Peyer's patch (tissue), 4 donors: ENCODE data around the gene CTF1. TPM values are rescaled to one million over a fixed set of nuclear protein-coding genes. Genes with fewer than 3 reads are reported as not detected.
A peak's percentile ranks its signal among the peaks of the same experiment; 100 is the strongest.

Experiments
- DNase-seq, 3 donors: peaks; one replicate each; pipeline ENCODE4 v3.0.0-alpha.2; 2017 to 2019
- H3K27ac ChIP-seq, 4 donors: fragments of 200-600 bp; sonication (generic); one replicate each; pipeline ENCODE4 v1.5.1; 2016 to 2019
- H3K27me3 ChIP-seq, 2 donors: fragments of 200-600 bp; sonication (generic); one replicate each; pipeline ENCODE4 v1.5.1; 2019
- H3K36me3 ChIP-seq, 3 donors: fragments of 200-600 bp; sonication (generic); one replicate each; pipeline ENCODE4 v1.5.1; 2016 to 2019
- H3K4me1 ChIP-seq, 4 donors: fragments of 200-600 bp; sonication (generic); one replicate each; pipeline ENCODE4 v1.5.1; 2016 to 2019
- H3K4me3 ChIP-seq, 4 donors: fragments of 200-600 bp; sonication (generic); 1 replicate in 3 of 4; 2 replicates in 1 of 4; pipeline ENCODE4 v1.5.1; 2016 to 2019; ENCODE audit warnings: mild to moderate bottlenecking in 1 of 4
- H3K9me3 ChIP-seq, 4 donors: fragments of 200-600 bp; sonication (generic); one replicate each; pipeline ENCODE4 v1.5.1; 2016 to 2019; ENCODE audit warnings: mild to moderate bottlenecking in 1 of 4
- POLR2A ChIP-seq, 2 donors: fragments of 450-650 bp; IDR thresholded peaks; one replicate each; pipeline ENCODE4 v1.5.1; 2017; ENCODE audit warnings: antibody characterized with exemption in 2 of 2, mild to moderate bottlenecking in 2 of 2, moderate library complexity in 2 of 2
- total RNA-seq, 4 donors: library from RNA; depleted of rRNA; stranded (reverse); fragments of >200 nt; gene quantifications; one replicate each; pipeline ENCODE4 v1.1.0, GENCODE V29; 2016
- TF ChIP-seq, protein P1 (sequence below), 6 experiments: fragments of 450-650 bp in 4 of 6; fragments of 200-600 bp in 2 of 6; sonication (generic) in 1 of 6; IDR thresholded peaks; one replicate each; pipeline ENCODE4 v1.5.1; 2017 to 2019; ENCODE audit warnings: antibody characterized with exemption in 6 of 6, mild to moderate bottlenecking in 3 of 6, moderate library complexity in 1 of 6

The CTF1 gene
- total RNA-seq, 4 donors from 2014 or later = 1.2 TPM; not detected in 3

GRCh38 chr16:30925995-30926811, 29.8 kb downstream of the CTF1 start:
- H3K27me3 ChIP-seq = no peaks in the 10 kb centered on the region
- H3K9me3 ChIP-seq = no peaks in the 10 kb centered on the region
- H3K27ac ChIP-seq = no peak overlapping the region
- peaks cover 0 to 16% (median 0%) of the 10 kb centered on the region in 3 donors for H3K36me3 ChIP-seq
- H3K4me3 ChIP-seq = no peak overlapping the region
- DNase-seq = no peak
- H3K4me1 ChIP-seq = peaks cover 0 to 31% (median 5%) of the 10 kb centered on the region in 4 donors
- TF ChIP-seq POLR2A (IDR thresholded peaks at IDR 0.05) = no peak
- TF ChIP-seq, protein P1, sequence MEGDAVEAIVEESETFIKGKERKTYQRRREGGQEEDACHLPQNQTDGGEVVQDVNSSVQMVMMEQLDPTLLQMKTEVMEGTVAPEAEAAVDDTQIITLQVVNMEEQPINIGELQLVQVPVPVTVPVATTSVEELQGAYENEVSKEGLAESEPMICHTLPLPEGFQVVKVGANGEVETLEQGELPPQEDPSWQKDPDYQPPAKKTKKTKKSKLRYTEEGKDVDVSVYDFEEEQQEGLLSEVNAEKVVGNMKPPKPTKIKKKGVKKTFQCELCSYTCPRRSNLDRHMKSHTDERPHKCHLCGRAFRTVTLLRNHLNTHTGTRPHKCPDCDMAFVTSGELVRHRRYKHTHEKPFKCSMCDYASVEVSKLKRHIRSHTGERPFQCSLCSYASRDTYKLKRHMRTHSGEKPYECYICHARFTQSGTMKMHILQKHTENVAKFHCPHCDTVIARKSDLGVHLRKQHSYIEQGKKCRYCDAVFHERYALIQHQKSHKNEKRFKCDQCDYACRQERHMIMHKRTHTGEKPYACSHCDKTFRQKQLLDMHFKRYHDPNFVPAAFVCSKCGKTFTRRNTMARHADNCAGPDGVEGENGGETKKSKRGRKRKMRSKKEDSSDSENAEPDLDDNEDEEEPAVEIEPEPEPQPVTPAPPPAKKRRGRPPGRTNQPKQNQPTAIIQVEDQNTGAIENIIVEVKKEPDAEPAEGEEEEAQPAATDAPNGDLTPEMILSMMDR (IDR thresholded peaks at IDR 0.05) = no peak

GRCh38 chr16:30926937-30927788, 30.7 kb downstream of the CTF1 start:
- no peaks in the 10 kb centered on the region for H3K27me3 ChIP-seq
- no peak for TF ChIP-seq POLR2A (IDR thresholded peaks at IDR 0.05)
- TF ChIP-seq, protein P1 (IDR thresholded peaks at IDR 0.05) = no peak
- no peak overlapping the region for H3K27ac ChIP-seq
- DNase-seq = no peak
- H3K36me3 ChIP-seq = peaks cover 0 to 24% (median 0%) of the 10 kb centered on the region in 3 donors
- no peak overlapping the region for H3K4me3 ChIP-seq
- H3K9me3 ChIP-seq = no peaks in the 10 kb centered on the region
- H3K4me1 ChIP-seq = peaks cover 0 to 26% (median 5%) of the 10 kb centered on the region in 4 donors

DNA sequence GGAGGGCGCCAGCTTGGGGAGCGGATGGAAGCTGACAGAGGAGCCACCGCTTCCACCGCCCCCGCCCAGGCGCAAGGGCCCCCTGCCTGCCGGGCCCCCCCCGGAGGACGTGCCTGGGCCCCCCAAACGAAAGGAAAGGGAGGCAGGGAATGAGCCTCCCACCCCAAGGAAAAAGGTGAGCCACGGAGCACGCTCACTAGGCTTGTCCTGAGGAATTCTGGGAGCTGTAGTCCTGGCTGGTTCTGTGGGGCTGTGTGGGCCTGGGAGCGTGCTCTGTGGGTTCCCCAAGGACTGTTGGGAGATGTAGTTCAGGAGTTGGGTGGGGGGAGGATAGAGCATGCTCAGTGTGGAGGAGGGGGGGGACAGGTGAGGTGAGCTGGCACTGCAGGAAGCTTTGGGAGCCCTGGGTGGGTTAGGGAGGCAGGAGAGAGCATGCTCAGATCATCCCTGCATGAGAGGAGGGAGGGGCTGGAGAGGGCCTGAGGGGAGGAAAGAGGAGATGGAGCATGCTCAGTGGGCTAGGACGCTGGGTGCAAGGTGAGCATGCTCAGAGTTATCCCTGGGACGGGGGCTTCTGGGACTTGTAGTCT, 31.5 kb downstream of the CTF1 start:
- H3K4me3 ChIP-seq = no peak overlapping the region
- DNase-seq = peak in 1 of 3 donors; percentile 68
- peaks cover 0 to 26% (median 5%) of the 10 kb centered on the region in 4 donors for H3K4me1 ChIP-seq
- no peaks in the 10 kb centered on the region for H3K27me3 ChIP-seq
- TF ChIP-seq POLR2A (IDR thresholded peaks at IDR 0.05) = no peak
- TF ChIP-seq, protein P1 (IDR thresholded peaks at IDR 0.05) = no peak
- H3K27ac ChIP-seq = no peak overlapping the region
- peaks cover 0 to 27% (median 0%) of the 10 kb centered on the region in 3 donors for H3K36me3 ChIP-seq
- H3K9me3 ChIP-seq = no peaks in the 10 kb centered on the region

DNA sequence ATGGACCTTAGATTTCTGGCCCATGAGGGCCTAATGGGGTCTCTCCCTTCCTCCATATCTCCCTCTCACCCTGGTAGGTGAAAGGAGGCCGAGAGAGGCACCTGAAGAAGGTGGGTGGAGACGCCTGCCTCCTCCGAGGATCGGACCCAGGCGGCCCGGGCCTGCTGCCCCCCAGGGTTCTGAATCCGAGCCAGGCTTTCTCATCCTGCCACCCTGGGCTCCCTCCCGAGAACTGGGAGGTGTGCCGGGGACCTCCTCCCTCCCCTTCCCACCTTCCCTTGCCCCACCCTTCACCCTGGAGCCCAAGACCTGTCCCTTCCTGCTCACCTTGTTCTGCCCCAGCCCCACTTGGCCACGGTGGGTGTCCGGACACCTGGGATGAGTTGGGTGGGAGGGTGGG, 32.0 kb downstream of the CTF1 start:
- TF ChIP-seq, protein P1 (IDR thresholded peaks at IDR 0.05) = no peak
- TF ChIP-seq POLR2A (IDR thresholded peaks at IDR 0.05) = no peak
- Histone ChIP-seq H3K27me3 (no peaks in the 10 kb centered on the region), H3K4me1 (peaks cover 0 to 26% (median 5%) of the 10 kb centered on the region in 4 donors), H3K4me3 (no peak overlapping the region), H3K36me3 (peaks cover 0 to 32% (median 0%) of the 10 kb centered on the region in 3 donors), H3K9me3 (no peaks in the 10 kb centered on the region), H3K27ac (no peak overlapping the region)
- no peak for DNase-seq

GRCh38 chr16:30929167-30929566, 32.8 kb downstream of the CTF1 start:
- TF ChIP-seq, protein P1 (IDR thresholded peaks at IDR 0.05) = no peak
- TF ChIP-seq POLR2A (IDR thresholded peaks at IDR 0.05) = no peak
- Histone ChIP-seq H3K4me3 (no peak overlapping the region), H3K4me1 (peaks cover 0 to 21% (median 3%) of the 10 kb centered on the region in 4 donors), H3K9me3 (no peaks in the 10 kb centered on the region), H3K36me3 (peaks cover 0 to 32% (median 0%) of the 10 kb centered on the region in 3 donors), H3K27ac (no peak overlapping the region), H3K27me3 (no peaks in the 10 kb centered on the region)
- DNase-seq = no peak
